ENCODE data around the gene LRPPRC.
"Not testable (repeated sequence)": the region's sequence is repeated elsewhere in the genome, so short reads cannot be mapped to it uniquely, and the experiment has no call there.

The LRPPRC gene

GRCh38 chr2:44033947-44034346 is 38.2 kb upstream of the LRPPRC start:
- DNase-seq (ENCODE audit: extremely low spot score) = no peak
- ChIA-PET CTCF (interaction anchor here (1.2 to 4.9 kb wide), 2 partner anchors 9 to 10 kb away, joined by 3 to 27 read pairs; no protein-coding TSS in a partner anchor), POLR2A (no interaction called here)

GRCh38 chr2:44027076-44027475 is 31.3 kb upstream of the LRPPRC start:
- POLR2A ChIA-PET; CTCF ChIA-PET; DNase-seq (ENCODE audit: extremely low spot score): not testable (repeated sequence)

More at GRCh38 chr2:44033947-44034346, 38.2 kb upstream of the LRPPRC start:
- TF ChIP-seq, protein P1, sequence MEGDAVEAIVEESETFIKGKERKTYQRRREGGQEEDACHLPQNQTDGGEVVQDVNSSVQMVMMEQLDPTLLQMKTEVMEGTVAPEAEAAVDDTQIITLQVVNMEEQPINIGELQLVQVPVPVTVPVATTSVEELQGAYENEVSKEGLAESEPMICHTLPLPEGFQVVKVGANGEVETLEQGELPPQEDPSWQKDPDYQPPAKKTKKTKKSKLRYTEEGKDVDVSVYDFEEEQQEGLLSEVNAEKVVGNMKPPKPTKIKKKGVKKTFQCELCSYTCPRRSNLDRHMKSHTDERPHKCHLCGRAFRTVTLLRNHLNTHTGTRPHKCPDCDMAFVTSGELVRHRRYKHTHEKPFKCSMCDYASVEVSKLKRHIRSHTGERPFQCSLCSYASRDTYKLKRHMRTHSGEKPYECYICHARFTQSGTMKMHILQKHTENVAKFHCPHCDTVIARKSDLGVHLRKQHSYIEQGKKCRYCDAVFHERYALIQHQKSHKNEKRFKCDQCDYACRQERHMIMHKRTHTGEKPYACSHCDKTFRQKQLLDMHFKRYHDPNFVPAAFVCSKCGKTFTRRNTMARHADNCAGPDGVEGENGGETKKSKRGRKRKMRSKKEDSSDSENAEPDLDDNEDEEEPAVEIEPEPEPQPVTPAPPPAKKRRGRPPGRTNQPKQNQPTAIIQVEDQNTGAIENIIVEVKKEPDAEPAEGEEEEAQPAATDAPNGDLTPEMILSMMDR (IDR thresholded peaks at IDR 0.05; ENCODE audit: control extremely low read depth, extremely low read depth, low read depth, missing control alignments) = no peak

GRCh38 chr2:44016282-44016681 is 20.5 kb upstream of the LRPPRC start:
- DNase-seq (ENCODE audit: extremely low spot score) = peak; percentile 24
- ChIA-PET CTCF (no interaction called here), POLR2A (no interaction called here)
- TF ChIP-seq, protein P1 (IDR thresholded peaks at IDR 0.05; ENCODE audit: control extremely low read depth, extremely low read depth, low read depth, missing control alignments) = no peak

DNA sequence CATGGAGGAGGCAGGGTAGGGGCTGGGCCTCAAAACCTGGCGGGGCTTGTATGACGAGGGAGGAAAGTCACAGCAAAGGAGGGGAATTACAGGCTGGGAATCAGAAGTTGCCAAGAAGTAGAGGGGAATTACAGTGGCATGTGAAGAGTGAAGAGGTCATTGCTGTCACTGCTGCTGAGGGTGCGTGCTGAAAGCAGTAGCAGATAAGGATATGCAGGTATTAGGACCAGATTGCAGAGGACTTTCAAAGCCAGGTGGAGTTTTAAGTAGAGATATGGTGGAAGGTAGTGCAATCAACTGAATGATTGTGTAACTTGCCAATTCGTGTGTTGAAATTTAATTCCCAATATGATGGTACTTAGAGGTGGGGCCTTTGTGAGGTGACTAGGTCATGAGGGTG is 19.4 kb upstream of the LRPPRC start:
- DNase-seq (ENCODE audit: extremely low spot score) = no peak
- TF ChIP-seq, protein P1 (IDR thresholded peaks at IDR 0.05; ENCODE audit: control extremely low read depth, extremely low read depth, low read depth, missing control alignments) = no peak
- CTCF ChIA-PET = interaction anchor here (1.1 to 1.6 kb wide), 2 partner anchors 29 to 464 kb away, joined by 3 to 6 read pairs; no protein-coding TSS in a partner anchor
- POLR2A ChIA-PET = no interaction called here

DNA sequence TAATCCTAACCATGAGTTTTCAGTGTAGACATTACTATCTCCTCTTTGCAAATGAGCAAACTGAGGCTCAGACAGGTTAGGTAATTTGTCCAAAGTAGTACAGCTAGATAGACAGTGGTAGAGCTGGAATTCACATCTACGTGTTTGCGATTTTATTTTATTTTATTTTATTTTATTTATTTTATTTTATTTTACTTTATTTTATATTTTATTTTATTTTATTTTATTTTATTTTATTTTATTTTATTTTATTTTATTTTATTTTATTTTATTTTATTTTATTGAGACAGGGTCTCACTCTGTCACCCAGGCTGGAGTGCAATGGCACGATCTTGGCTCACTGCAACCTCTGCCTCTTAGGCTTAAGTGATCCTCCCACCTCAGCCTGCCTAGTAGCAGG is 17.4 kb upstream of the LRPPRC start:
- DNase-seq (ENCODE audit: extremely low spot score); POLR2A ChIA-PET: not testable (repeated sequence)
- CTCF ChIA-PET = interaction anchor here (2.5 kb wide), 1 partner anchor 12 kb away, joined by 8 read pairs; no protein-coding TSS in a partner anchor

DNA sequence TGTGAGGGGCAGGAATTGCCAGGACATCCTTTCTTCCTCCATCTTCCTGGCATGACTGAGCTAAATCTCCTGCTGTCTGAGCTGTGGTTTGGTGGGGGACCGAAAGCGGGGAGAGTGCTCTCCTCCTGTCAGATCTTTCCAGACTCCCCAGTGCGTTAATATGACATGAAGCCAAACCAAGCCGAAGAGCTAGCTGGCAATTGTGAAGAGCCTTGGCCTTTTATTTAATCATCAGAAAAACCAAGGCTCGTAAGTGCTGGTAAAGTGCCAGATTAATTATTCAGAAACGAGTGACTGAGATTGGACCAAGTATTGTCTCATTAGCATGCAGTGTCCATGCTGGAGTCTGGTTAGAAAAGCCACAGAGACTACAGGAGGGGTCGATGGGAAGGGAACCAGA is 14.5 kb upstream of the LRPPRC start:
- ChIA-PET CTCF (no interaction called here), POLR2A (no interaction called here)

DNA sequence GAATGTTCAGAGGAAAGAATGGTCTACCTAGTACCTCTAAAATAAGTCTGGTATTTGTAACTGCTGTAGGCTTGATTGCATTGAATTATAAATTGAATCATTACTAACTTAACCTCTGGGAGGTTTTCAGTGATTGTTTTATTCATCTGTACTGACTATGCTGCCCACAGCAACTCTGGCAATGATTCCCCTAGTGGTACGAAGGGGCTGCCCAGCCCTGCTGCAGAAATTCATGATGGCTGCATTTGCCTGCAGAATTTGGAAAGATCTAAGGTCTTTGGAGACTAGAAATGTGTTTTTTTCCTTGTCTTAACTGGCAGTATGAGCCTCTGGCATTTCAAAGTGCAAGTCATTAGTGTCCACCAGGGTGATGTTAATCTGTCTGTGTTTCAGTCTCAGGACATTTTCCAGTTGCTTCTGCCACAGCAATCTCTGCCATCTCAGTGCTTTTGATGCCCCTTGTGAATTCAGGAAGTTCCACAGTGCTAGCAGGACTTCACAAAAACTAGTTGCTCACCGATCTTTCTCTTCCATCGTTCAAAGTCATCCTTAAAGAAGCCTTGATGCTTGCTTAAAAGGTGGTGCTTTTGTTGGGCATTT is 13.4 kb upstream of the LRPPRC start:
- no peak for DNase-seq (ENCODE audit: extremely low spot score)
- CTCF ChIA-PET = interaction anchor here (0.9 to 1.8 kb wide), 2 partner anchors 15 to 470 kb away, joined by 3 to 4 read pairs; no protein-coding TSS in a partner anchor
- POLR2A ChIA-PET = no interaction called here
- TF ChIP-seq, protein P1 (IDR thresholded peaks at IDR 0.05; ENCODE audit: control extremely low read depth, extremely low read depth, low read depth, missing control alignments) = no peak

More for the DNA sequence above, 14.5 kb upstream of the LRPPRC start:
- no peak for DNase-seq (ENCODE audit: extremely low spot score)
- TF ChIP-seq, protein P1 (IDR thresholded peaks at IDR 0.05; ENCODE audit: control extremely low read depth, extremely low read depth, low read depth, missing control alignments) = no peak

- TF ChIP-seq, protein P1 (IDR thresholded peaks at IDR 0.05; ENCODE audit: control extremely low read depth, extremely low read depth, low read depth, missing control alignments) = no peak
- no peak for DNase-seq (ENCODE audit: extremely low spot score)
- CTCF ChIA-PET = interaction anchor here (1.5 kb wide), 1 partner anchor 38 kb away, joined by 3 read pairs; no protein-coding TSS in a partner anchor
- POLR2A ChIA-PET = no interaction called here
Observed at GRCh38 chr2:44005846-44006245, 10.1 kb upstream of the LRPPRC start.
